Measurements from ENCODE around the gene GPR162.

GPR162 gene

DNA sequence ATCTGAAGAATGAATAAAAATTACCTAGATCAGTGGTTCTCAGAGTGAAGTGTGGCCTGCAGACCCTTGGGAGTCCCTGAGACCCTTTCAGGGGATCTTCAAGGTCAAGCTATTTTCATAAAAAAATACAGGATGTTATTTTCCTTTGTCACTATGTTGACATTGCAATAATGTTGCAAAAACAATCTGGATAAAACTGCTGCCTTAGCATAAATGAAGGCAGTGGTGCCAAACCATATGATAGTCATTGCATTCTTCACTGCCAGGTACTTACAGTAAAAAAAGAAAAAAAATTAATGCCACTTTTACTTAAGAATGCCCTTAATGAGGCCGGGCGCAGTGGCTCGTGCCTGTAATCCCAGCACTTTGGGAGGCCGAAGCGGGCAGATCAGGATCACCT, 34.3 kb upstream of the GPR162 start:
- no peak for DNase-seq

DNA sequence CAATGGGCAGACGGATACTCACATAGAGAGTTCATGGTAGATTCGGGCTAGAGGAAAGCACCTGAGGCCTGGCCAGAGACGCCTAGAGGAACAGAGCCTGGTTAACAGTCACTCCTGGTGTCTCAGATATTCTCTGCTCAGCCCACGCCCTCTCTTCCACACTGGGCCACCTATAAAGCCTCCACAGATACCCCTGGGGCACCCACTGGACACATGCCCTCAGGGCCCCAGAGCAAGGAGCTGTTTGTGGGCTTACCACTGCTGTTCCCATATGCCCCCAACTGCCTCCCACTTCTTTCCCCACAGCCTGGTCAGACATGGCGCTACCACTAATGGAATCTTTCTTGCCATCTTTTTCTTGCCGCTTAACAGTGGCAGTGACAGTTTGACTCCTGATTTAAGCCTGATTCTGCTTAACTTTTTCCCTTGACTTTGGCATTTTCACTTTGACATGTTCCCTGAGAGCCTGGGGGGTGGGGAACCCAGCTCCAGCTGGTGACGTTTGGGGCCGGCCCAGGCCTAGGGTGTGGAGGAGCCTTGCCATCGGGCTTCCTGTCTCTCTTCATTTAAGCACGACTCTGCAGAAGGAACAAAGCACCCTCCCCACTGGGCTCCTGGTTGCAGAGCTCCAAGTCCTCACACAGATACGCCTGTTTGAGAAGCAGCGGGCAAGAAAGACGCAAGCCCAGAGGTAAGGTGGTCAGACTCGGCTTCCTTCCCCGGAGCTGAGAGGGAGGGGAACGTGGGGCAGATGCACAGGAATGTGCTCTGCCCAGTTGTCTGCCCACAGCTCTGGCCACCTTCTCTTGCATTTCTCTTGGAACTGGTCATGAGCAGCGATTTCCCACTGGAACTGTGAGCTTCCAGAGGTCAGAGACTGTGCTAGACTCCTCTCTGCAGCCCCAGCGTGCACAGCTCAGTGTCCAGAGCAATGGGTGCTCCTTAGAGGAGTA, 32.4 kb upstream of the GPR162 start, which contains the start of gene CD4:
CD4 (plus strand) TSS at position 557 of the 953 bp plus-strand sequence. CDS start 10,611 bp downstream, outside the sequence.
- no peak for DNase-seq

DNA sequence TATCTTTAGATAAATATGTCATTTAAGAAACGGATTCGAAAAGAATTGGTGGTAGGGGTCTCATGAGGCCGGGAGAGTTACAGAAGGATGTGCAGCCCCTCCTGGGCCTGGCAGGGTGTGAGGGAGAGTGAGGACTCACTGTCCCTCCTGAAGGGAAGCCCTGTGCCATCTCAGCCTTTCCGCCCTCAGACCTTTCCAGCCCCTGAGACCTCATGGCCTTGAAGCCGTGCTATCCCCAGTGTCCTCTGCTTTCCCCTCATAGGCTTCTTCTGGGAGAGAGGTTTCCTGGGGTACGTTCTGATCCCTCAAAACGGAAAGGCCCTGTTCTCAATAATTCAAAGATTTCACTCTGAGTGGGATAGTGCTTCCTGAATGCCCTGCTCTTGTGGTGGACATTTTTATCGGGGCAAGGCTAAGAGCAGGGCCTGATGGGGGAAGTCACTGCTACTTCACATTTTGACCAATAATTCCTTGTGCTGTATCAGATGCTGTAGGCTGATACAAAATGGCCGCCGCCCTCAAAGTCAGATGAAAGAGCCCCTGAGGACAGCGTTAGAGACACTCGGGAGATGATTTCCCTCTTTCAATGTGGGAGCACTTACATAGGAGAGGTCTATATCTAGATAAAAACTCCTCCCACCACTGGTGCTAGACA, 31.0 kb upstream of the GPR162 start:
- no peak for DNase-seq

DNA sequence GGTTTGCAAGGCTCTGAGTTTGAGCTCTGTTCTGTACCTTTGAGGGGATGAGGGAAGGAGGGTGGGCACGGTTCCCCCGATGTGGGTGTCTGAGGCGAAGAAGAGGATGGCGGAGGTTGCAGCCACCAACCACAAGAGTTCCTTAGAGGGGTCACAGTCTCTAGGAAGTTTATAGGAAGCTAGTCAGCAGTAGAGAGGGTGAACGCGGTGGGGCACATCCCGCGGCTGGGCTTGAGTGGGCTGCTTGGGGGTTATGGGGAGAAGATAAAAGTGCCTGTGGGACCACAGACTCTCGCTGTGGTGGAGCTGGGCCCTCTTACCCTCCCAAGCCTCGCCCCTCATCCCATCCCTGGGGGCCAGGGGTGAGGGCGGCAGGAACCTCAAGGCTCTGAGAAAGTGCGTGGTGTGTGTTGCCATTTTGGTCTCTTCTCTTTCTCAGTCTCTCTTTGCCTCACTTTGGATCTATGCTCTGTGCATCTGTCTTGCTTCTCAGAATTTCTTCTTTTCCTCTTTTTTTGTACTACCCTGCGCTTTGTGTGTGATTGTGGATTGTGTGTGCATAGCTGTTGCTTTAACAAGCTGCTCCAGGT, 29.6 kb upstream of the GPR162 start:
- no peak for DNase-seq

DNA sequence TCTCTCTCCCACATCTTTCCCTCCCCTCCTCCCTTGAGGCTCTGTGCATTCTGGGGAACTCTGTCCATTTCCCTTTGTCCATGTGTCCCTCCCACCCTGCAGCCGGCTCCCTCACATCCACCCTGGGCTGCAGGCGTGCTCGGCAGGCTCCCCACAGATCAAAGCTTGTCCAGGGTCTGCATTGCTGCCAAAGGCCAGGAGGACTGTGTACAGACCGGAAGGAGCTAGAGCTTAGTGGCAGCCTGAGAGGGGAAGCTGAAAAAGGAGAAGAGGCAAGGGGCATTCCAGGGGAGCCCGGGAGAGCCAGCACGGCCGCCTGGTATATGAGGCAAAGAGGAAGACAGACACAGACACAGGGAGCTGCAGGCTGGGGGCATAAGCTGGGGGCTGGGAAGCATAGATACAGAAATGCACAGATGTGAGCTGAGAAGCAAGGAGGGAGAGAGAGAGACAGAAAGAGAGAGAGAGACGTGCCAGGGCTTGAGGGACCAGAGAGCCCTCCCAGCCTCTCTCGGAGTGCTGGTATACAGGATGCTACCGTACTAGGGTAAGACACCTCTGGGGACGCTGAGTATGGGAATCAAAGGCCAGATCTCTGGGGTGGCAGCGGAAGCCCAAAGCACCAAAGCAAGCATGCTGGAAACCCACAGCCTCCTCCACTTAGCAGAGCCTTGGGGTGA, 29.0 kb upstream of the GPR162 start:
- DNase-seq, result peak; percentile 58

DNA sequence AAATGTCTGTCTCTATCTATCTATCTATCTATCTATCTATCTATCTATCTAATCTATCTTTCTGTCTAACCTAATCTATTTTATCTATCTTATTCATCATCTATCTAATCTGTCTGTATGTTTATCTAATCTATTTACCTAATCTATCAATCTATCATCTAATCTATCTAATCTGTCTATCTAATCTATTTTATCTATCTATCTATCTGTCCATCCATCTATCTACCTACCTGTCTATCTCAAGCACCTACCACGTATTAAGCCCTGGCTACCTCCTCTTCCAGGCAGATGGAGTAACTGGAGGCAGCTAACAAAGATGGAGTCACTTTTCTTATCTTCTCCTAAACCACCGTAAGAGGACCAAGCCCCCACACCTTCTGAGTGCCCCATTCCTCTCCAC, 26.5 kb upstream of the GPR162 start:
- no peak for DNase-seq

DNA sequence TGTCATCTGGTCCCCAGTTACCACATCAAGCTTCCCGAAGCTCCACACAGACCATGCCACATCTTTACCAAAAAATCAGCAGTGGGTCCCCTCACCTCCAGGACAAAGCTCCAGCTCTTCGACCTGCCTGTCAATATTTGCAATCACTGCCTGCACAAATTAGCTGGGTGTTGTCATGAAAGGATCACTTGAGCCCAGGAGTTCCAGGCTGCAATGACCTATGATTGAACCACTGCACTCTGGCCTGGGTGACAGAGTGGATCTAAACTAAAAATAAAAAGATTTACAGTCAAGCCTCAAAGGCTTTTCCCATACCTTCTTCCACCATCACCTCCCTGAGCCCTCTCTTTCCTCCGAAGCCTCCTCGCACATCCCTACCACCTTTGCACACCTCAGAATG, 25.0 kb upstream of the GPR162 start:
- DNase-seq, result no peak

DNA sequence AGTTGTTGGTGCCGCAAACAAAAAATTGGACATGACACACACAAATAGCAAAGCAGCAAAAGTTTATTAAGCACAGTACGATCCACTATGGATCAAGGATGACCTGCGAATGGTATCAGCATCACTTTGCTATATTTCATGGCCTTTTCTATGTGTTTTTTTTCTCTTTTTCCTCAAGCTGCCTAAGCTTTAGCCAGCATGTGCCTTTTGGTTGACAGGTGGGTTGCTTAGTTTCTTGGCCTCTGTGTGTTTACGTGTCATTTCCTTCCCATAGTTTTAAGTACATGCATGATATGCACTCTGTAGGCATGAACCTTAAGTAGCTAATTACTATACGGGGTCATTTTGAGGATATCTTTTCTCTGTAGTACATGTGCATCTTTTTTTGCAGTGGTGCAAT, 22.5 kb upstream of the GPR162 start:
- DNase-seq, result no peak

DNA sequence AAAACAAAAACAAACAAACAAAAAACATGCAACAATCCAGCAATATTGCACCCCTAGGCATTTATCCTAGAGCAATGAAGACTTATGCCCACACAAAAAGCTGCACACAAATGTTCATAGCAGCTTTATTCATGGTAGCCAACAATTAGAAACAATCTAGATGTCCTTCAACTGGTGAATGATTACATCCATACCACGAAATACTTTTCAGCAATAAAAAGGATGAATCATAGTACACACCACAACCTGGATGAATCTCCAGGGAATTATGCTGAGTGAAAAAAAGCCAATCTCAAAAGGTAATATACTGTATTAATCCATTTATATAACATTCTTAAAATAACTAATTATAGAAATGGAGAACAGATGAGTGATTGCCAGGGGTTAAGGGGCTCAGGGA, 14.5 kb upstream of the GPR162 start:
- DNase-seq, result no peak

DNA sequence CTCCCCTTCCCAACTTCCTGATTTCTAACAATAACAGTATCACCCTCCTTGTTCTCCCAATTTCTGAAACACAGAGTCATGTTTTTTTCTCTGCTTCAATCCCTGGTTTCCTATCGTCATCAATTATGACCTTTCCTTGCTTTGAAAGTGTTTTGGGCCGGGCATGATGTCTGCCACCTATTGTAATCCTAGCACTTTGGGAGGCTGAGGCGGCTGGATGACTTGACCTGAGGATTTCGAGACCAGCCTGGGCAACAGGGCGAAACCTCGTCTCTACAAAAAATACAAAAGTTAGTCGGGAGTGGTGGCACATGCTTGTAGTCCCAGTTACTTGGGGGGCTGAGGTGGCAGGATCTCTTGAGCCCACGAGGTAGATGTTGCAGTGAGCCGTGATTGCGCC, 12.6 kb upstream of the GPR162 start:
- DNase-seq, result no peak

DNA sequence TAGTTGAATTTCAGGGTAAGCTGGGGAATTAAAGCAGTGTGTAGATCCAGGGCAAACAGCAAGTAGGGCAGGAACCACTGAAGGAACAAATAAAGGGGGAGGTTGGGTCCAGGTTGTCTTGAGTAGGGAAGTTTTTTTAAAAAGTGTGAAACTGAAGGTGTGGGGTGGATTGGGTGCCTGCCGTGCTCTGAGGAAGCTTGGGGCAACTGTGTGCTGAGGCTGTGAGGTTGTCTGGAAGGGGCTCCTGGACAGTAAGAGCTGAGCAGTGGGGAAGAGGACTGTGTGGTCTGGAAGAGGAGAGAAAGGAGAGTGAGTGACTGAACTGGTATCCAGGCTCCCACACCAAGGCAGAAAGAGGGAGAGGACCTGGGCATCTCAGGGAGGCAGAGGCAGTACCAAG, 10.9 kb upstream of the GPR162 start:
- no peak for DNase-seq

DNA sequence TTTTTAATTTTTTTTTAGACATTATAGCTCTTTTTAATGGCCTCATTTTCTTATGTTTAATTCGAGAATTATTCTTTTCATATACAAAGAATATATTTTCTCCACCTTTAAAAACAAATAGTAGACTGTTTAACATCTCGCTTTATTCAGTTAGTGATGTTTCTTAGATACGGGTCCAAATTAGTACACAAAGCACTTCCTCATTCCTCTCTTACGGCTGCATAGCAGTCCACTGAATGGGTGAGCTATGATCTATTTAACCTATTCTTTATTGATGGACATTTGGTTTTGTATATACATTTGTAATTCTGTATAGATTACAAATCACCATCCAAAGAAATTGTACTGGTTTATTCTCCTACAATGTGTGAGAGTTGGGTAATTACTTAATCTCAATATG, 8.3 kb upstream of the GPR162 start:
- no peak for DNase-seq

DNA sequence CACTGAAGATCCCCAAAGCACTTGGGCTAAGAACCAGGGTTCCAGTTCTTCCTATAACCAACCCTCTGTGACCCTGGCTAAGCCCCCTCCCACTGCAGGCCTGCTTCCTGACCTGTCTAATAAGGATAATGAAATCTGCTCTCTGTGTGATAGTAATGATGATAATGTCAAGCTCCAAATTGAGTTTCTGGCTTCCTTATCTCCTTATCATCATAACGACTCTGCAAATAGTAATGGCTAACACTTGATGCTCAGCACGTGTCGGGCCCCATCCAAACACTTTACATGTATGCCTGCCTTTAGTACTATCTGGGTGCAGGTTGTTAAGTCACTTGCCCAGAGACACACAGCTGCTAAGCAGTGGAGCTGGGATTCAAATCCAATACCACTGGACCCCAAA, 5.0 kb upstream of the GPR162 start:
- no peak for DNase-seq

DNA sequence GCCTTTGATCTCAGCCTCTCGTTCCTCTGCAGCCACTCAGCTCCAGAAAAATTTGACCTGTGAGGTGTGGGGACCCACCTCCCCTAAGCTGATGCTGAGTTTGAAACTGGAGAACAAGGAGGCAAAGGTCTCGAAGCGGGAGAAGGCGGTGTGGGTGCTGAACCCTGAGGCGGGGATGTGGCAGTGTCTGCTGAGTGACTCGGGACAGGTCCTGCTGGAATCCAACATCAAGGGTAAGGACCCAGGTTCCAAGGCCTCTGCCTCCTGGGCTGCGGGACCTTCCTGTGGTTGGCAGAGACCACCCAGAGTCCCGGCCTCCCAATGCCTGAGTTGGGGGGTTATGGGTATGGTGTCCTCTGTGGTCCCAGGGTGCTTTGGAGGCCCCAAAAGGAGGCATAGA, 4.5 kb upstream of the GPR162 start:
- DNase-seq, result no peak

DNA sequence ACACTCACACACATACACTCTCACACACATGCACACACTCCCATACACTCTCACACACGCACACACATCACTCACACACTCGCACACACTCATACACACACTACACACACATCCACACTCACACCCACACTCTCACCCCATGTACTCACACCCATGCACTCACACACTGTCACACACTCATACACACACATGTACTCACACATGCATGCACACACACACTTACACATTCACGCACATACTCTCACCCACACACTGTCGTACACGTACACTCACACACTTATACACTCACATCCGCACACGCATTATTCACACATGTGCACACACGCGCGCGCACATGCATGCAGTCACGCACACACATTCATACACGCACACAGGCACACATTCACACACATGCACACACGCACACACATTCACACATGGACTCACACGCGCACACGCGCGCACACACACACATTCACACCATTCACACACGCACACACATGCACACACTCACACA, 3.9 kb upstream of the GPR162 start:
- DNase-seq, result no peak

DNA sequence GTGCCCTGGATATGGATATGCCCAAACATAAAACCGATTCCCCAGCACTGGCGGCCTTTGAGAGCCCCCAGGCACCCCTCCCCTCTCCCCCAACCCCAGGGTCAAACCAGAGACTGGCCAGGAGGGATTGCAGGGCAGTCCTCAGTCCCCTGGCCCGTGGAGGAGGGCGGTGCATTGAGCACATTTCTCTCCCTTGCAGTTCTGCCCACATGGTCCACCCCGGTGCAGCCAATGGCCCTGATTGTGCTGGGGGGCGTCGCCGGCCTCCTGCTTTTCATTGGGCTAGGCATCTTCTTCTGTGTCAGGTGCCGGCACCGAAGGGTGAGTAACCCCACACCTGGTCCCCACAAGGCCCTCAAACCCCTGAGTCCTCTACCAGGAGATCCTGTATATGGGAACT, 3.4 kb upstream of the GPR162 start:
- DNase-seq, result no peak

DNA sequence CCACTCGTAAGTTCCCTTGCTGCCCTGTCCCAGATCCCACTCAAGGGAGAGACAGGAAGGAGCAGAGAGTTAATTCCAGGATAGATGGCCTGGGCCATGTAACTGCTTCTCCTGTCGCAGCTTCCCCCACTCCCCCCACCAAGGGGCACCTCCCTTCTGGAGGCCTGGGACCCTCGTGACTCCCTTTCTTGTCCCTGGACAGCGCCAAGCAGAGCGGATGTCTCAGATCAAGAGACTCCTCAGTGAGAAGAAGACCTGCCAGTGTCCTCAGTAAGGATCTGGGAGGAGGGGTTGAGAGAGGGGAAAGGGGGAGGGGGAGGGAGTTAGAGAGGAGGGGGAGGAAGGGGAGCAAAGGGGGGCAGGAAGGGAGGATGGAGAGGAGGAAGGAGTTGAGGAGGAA, 3.0 kb upstream of the GPR162 start:
- no peak for DNase-seq

DNA sequence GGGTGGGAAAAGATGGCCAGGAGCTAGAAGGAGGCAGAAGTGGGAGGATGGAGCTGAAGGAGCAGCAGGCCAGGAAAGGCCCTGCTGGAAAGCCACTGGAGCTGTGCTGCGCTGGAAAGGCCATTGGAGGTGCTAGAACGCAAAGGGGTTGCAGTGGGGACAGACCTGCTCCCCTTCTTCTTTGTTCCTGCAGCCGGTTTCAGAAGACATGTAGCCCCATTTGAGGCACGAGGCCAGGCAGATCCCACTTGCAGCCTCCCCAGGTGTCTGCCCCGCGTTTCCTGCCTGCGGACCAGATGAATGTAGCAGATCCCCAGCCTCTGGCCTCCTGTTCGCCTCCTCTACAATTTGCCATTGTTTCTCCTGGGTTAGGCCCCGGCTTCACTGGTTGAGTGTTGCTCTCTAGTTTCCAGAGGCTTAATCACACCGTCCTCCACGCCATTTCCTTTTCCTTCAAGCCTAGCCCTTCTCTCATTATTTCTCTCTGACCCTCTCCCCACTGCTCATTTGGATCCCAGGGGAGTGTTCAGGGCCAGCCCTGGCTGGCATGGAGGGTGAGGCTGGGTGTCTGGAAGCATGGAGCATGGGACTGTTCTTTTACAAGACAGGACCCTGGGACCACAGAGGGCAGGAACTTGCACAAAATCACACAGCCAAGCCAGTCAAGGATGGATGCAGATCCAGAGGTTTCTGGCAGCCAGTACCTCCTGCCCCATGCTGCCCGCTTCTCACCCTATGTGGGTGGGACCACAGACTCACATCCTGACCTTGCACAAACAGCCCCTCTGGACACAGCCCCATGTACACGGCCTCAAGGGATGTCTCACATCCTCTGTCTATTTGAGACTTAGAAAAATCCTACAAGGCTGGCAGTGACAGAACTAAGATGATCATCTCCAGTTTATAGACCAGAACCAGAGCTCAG, 2.3 kb upstream of the GPR162 start:
- no peak for DNase-seq

DNA sequence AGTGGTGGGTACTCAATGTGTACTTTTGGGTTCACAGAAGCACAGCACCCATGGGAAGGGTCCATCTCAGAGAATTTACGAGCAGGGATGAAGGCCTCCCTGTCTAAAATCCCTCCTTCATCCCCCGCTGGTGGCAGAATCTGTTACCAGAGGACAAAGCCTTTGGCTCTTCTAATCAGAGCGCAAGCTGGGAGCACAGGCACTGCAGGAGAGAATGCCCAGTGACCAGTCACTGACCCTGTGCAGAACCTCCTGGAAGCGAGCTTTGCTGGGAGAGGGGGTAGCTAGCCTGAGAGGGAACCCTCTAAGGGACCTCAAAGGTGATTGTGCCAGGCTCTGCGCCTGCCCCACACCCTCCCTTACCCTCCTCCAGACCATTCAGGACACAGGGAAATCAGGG, 1.5 kb upstream of the GPR162 start:
- DNase-seq, result no peak

DNA sequence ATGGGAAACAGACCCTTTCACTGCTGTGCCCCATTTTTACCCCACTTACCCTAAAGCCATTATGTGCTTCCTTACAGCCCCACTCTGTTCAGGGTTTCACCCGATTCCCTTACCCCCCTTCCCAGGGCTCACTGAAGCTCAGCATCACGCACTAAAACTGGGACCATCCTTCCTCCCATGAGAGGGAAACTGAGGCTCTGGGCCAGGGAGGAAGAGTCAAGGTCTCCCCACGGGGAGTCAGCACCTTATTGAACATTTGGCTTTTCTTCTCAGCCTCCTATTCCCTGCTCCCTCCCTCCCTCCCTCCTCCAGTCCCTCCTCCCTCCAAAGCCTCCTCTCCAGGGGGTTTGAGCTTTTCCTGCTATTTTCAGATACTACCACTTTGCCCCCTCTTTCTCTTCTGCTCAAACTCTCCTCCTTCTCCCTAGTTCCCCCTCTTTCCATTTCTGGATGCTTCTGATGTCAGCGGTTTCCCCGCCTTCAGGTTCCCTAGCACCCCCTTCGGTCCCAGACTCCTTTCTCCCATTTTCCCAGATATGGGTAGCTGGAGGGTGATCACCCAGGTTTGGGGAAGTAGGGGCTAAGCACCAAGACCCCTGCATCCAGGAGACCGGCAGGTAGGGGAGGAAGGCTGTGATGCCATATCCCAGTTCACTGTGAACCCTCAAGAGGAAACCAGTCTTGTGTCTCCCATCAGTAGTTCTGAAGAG, 960 bp downstream of the GPR162 start:
- no peak for DNase-seq
